Retinal pigment epithelial cell (primary cell): Measurements from ENCODE around the gene CD200.

Source experiments
- DNase-seq: peaks from one replicate; pipeline ENCODE4 v3.0.0-alpha.2; 2010; ENCODE audit warnings: low read depth
- H3K4me3 ChIP-seq: 2 replicates; pipeline ENCODE4 v1.5.1; 2011; ENCODE audit warnings: mild to moderate bottlenecking, low read length, control low read depth, moderate library complexity
- TF ChIP-seq, protein P1 (sequence below): conservative IDR thresholded peaks from 2 replicates; pipeline ENCODE4 v1.5.1; 2011; ENCODE audit warnings: low read depth, low read length, control low read depth, inconsistent platforms

The CD200 gene

DNA sequence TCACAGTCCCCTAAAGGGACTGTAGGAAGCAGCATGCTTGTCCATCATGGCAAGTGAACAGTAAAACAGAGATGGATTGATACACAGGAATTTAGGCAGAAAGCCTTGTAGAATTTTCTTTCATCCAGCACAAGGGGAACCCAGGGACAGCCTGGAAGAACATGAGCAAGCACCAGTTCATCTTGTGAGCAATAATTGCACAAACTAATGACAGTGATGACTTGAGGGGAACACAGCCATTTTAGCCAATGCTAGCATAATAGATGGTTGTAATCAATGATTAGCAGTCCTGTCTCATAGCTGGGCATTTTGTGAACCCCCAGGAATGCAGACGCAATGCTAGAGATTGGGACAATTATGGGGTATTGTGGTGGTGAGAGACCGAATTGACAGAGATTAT is 6.7 kb downstream of the CD200 start:
- DNase-seq: no peak
- TF ChIP-seq, protein P1, sequence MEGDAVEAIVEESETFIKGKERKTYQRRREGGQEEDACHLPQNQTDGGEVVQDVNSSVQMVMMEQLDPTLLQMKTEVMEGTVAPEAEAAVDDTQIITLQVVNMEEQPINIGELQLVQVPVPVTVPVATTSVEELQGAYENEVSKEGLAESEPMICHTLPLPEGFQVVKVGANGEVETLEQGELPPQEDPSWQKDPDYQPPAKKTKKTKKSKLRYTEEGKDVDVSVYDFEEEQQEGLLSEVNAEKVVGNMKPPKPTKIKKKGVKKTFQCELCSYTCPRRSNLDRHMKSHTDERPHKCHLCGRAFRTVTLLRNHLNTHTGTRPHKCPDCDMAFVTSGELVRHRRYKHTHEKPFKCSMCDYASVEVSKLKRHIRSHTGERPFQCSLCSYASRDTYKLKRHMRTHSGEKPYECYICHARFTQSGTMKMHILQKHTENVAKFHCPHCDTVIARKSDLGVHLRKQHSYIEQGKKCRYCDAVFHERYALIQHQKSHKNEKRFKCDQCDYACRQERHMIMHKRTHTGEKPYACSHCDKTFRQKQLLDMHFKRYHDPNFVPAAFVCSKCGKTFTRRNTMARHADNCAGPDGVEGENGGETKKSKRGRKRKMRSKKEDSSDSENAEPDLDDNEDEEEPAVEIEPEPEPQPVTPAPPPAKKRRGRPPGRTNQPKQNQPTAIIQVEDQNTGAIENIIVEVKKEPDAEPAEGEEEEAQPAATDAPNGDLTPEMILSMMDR: no peak
- no peak overlapping the region for H3K4me3 ChIP-seq

DNA sequence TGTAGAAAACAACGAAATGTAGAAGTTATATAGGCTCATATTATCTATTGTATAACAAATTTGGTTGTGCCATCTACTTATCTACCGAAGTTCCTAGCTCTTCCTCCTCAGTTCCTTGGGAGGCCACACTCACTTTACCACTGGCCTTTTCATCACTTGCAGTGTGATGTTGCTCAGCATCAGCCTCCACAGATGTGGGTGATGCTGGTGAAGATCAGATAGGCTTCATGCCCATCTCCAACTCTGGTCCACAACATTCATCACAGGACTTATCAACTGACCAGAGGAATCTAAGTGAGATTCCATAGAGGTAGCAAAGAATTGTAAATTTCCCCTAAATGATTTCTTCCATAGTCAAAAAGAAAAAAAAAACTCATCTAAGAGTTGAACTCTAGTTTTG is 8.4 kb downstream of the CD200 start:
- no peak for DNase-seq
- no peak overlapping the region for H3K4me3 ChIP-seq
- TF ChIP-seq, protein P1: no peak

DNA sequence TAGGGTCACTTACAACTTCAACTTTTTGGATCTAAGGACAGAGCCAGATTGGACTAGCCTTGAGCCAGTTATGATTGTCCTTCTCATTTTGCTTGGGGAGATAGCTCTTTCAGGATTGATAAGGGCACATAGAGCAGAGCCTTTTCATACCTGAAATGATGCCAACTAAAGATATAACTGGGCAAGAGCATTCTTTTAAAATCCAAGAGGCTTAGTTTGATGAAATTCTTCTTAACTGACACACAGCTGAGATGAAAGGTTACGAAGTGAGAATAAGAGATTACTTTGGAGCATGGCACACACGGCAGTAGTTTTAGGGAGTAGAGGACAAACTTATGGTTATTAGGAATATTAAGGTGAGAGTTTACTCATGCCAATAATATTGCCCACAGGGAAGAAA is 12.7 kb downstream of the CD200 start:
- H3K4me3 ChIP-seq: no peak overlapping the region
- DNase-seq: no peak
- TF ChIP-seq, protein P1: no peak

DNA sequence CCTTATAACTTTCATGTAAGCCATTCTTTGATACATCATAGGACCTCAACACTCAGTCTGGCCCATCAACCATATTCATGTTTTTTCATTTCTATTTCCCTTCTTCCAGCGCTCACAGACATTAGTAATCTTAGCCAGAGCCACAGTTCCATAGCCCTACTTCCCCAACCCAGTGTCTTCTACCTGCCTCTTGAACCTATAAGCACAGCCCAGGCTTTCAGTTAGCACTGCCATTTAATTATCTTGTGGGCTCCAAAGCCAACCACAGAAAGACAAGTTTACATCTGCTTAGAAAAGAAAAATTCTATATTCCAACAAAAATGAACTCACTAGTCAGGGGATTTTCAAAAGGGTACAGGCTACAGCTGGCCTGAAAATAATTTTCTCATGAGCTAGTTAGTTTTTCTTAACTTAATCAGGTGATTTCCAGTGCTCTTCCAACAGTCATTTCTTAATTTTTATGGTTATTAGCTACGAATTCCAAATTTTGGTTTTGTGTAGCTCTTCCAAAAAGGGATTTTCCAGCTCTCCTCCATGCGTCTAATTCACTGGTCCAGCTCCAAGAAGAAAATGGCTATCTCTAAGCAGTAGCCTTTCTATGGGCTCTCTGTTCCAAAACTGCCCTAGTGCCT is 13.7 kb downstream of the CD200 start:
- H3K4me3 ChIP-seq: no peak overlapping the region
- TF ChIP-seq, protein P1: no peak
- DNase-seq: no peak

DNA sequence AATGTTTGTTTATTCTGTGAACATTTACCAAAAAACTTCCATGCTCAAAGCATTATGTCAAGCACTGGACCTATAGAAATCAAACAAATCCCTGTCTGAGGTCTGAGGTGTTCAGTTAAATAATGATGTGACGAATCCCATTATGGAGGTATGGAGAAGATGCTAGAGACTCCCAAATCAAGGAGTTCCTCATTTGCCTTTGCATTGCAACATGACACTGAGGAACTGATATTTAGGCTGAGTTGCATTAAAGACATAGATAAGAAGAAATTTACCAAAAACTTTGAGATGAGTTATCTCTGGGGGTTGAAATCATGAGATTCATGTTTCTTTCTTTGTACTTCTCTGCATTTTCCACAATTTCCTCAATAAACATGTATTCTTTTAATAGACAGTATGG is 16.0 kb downstream of the CD200 start:
- no peak for DNase-seq
- TF ChIP-seq, protein P1: no peak
- H3K4me3 ChIP-seq: no peak overlapping the region

DNA sequence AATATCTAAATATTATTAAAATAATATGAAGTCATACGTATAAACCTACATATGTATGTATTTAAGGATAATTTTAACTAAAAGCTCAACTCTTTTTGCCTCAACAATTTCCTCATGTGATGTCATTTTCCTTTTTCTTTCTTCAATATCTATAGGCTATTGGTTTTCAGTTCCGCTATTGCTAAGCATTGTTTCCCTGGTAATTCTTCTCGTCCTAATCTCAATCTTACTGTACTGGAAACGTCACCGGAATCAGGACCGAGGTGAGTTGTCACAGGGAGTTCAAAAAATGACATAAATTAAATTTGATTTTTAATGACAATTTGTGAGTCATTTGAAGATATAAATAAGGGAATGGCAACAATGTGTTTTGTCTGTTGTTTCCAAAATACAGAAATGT is 16.6 kb downstream of the CD200 start:
- TF ChIP-seq, protein P1: no peak

DNA sequence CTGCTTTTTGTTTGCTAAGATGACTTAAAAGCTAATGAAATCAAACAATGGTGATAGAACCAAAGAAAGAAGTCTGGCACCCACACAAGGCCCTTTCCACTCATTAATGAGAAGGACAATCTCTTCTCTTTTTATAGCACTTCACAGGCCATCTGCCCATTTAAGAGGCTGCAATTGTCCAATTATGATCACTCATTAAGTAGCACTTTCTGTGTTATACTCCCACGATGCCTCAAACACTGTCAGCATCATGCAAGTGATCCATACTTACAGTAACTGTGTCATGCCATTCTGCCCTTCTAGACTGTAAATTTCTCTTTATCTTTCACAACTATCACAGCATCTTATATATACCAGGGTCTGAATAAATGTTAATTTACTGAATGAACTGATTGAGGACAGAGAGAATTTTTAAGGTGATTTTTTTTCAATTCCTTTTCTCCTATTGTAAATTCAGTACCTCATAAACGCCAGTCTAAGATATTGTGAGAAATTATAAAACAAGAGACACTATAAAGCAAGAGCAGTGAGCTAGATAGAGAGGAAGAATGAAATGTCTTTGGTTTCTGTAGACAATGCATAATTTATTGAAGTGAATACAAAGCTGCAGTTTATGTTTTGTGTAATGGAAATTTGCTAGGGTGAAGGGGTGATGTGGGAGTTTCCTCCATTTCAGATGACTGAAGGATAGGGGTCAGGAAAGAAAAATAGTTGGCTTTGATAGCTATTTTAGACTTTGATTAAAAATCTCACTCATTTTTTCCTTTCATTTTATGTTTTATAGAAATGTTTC is 17.3 kb downstream of the CD200 start:
- no peak for DNase-seq
- TF ChIP-seq, protein P1: no peak
- H3K4me3 ChIP-seq: no peak overlapping the region

More for the DNA sequence above, 16.6 kb downstream of the CD200 start:
- H3K4me3 ChIP-seq: no peak overlapping the region
- DNase-seq: no peak
